ENCODE measurements around the gene CFAP100. TPM values are rescaled to one million over a fixed set of nuclear protein-coding genes. Genes with fewer than 3 reads are reported as not detected.

Gene CFAP100
- total RNA-seq, 1 experiment from 2014 or later: not detected

GRCh38 chr3:126449621-126450051 lies 54.9 kb downstream of the CFAP100 start:
- intact Hi-C loops (cut with micrococcal nuclease): no loop called here
- no peak for ATAC-seq
- POLR2A ChIA-PET: no interaction called here

GRCh38 chr3:126450219-126450618 lies 55.5 kb downstream of the CFAP100 start:
- no peak for TF ChIP-seq EZH2phosphoT487 (IDR thresholded peaks at IDR 0.05; ENCODE audit: borderline replicate concordance)
- no peak for TF ChIP-seq EZH2 (IDR thresholded peaks at IDR 0.05)
- TF ChIP-seq CTCF (IDR thresholded peaks at IDR 0.05 in 2 of 3, conservative IDR thresholded peaks at IDR 0.05 in 1 of 3; ENCODE audit: borderline replicate concordance in 1 of 3, insufficient read depth in 1 of 3, low read depth in 2 of 3, low read length in 2 of 3): no peak
- no peak for TF ChIP-seq SP1 (IDR thresholded peaks at IDR 0.05; ENCODE audit: low read depth)
- TF ChIP-seq EGR1 (IDR thresholded peaks at IDR 0.05; ENCODE audit: low read depth): no peak
- Histone ChIP-seq H3K4me3 (replicated peaks in 1 of 2; ENCODE audit: low read depth in 1 of 2, low read length in 2 of 2) (no peak overlapping the region), H3K79me2 (ENCODE audit: insufficient read depth, low read length) (peaks cover 13% of the 10 kb centered on the region), H4K20me1 (ENCODE audit: insufficient read depth) (no peaks in the 10 kb centered on the region), H3K36me3 (ENCODE audit: control insufficient read depth in 1 of 2, insufficient read depth in 2 of 2, low read length in 2 of 2) (peaks cover 19 to 20% of the 10 kb centered on the region in 2 experiments; a peak in 3 of 4 replicates), H3K4me1 (ENCODE audit: control insufficient read depth in 1 of 2, insufficient read depth in 2 of 2, low read length in 2 of 2) (no peaks in the 10 kb centered on the region), H3K27ac (ENCODE audit: low read depth, low read length) (no peak overlapping the region), H2AFZ (ENCODE audit: low read depth, low read length, poor library complexity, severe bottlenecking) (no peak overlapping the region), H3K9me3 (ENCODE audit: control insufficient read depth in 1 of 2, insufficient read depth in 1 of 2, low read depth in 1 of 2, low read length in 2 of 2) (no peaks in the 10 kb centered on the region), H3K27me3 (ENCODE audit: insufficient read depth, low read length) (no peaks in the 10 kb centered on the region), H3K4me2 (ENCODE audit: low read length) (no peak overlapping the region), H3K9ac (ENCODE audit: low read length) (no peak overlapping the region), H3K9me2 (ENCODE audit: insufficient read depth) (no peaks in the 10 kb centered on the region)
- intact Hi-C loops (cut with micrococcal nuclease): no loop called here
- ATAC-seq (no peak), DNase-seq (ENCODE audit: low read depth, low spot score) (no peak)
- BruUV-seq (replicated peaks): no TSS peak
- ChIA-PET CTCF (no interaction called here), RAD21 (ENCODE audit: low non-redundant PET in 1 of 2, low total read pairs in 2 of 2, uncharacterized antibody in 2 of 2, unreplicated experiment in 2 of 2) (no interaction called here), POLR2A (no interaction called here)

More at GRCh38 chr3:126449621-126450051, 54.9 kb downstream of the CFAP100 start:
- DNase-seq (ENCODE audit: low read depth, low spot score): no peak
- Histone ChIP-seq H3K9ac (ENCODE audit: low read length) (no peak overlapping the region), H3K4me1 (ENCODE audit: control insufficient read depth in 1 of 2, insufficient read depth in 2 of 2, low read length in 2 of 2) (no peaks in the 10 kb centered on the region), H2AFZ (ENCODE audit: low read depth, low read length, poor library complexity, severe bottlenecking) (no peak overlapping the region), H3K79me2 (ENCODE audit: insufficient read depth, low read length) (peaks cover 8% of the 10 kb centered on the region), H3K27ac (ENCODE audit: low read depth, low read length) (no peak overlapping the region), H4K20me1 (ENCODE audit: insufficient read depth) (no peaks in the 10 kb centered on the region), H3K4me3 (replicated peaks in 1 of 2; ENCODE audit: low read depth in 1 of 2, low read length in 2 of 2) (no peak overlapping the region), H3K9me2 (ENCODE audit: insufficient read depth) (no peaks in the 10 kb centered on the region), H3K36me3 (ENCODE audit: control insufficient read depth in 1 of 2, insufficient read depth in 2 of 2, low read length in 2 of 2) (peaks cover 19 to 20% of the 10 kb centered on the region in 2 experiments; a peak in 3 of 4 replicates), H3K27me3 (ENCODE audit: insufficient read depth, low read length) (no peaks in the 10 kb centered on the region), H3K4me2 (ENCODE audit: low read length) (no peak overlapping the region), H3K9me3 (ENCODE audit: control insufficient read depth in 1 of 2, insufficient read depth in 1 of 2, low read depth in 1 of 2, low read length in 2 of 2) (no peaks in the 10 kb centered on the region)
- no TSS peak for BruUV-seq (replicated peaks)
- RAD21 ChIA-PET (ENCODE audit: low non-redundant PET in 1 of 2, low total read pairs in 2 of 2, uncharacterized antibody in 2 of 2, unreplicated experiment in 2 of 2): no interaction called here
- CTCF ChIA-PET: no interaction called here
- TF ChIP-seq JUND (IDR thresholded peaks at IDR 0.05) (no peak), YY1 (IDR thresholded peaks at IDR 0.05; ENCODE audit: extremely low read depth, insufficient replicate concordance, low read depth, low read length) (no peak), CBX3 (IDR thresholded peaks at IDR 0.05; ENCODE audit: low read depth) (no peak), ELF1 (IDR thresholded peaks at IDR 0.05; ENCODE audit: borderline replicate concordance, low read depth) (no peak)
- TF ChIP-seq, protein P1, sequence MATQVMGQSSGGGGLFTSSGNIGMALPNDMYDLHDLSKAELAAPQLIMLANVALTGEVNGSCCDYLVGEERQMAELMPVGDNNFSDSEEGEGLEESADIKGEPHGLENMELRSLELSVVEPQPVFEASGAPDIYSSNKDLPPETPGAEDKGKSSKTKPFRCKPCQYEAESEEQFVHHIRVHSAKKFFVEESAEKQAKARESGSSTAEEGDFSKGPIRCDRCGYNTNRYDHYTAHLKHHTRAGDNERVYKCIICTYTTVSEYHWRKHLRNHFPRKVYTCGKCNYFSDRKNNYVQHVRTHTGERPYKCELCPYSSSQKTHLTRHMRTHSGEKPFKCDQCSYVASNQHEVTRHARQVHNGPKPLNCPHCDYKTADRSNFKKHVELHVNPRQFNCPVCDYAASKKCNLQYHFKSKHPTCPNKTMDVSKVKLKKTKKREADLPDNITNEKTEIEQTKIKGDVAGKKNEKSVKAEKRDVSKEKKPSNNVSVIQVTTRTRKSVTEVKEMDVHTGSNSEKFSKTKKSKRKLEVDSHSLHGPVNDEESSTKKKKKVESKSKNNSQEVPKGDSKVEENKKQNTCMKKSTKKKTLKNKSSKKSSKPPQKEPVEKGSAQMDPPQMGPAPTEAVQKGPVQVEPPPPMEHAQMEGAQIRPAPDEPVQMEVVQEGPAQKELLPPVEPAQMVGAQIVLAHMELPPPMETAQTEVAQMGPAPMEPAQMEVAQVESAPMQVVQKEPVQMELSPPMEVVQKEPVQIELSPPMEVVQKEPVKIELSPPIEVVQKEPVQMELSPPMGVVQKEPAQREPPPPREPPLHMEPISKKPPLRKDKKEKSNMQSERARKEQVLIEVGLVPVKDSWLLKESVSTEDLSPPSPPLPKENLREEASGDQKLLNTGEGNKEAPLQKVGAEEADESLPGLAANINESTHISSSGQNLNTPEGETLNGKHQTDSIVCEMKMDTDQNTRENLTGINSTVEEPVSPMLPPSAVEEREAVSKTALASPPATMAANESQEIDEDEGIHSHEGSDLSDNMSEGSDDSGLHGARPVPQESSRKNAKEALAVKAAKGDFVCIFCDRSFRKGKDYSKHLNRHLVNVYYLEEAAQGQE (IDR thresholded peaks at IDR 0.05; ENCODE audit: low read depth): no peak
